Gastrocnemius medialis (tissue), 4 donors: ENCODE measurements around the gene ARL5C.
"Not testable (repeated sequence)": the region's sequence is repeated elsewhere in the genome, so short reads cannot be mapped to it uniquely, and the experiment has no call there.

ENCODE experiments used
- CTCF ChIP-seq, 5 experiments: fragments of 450-650 bp in 3 of 5; fragments of 200-600 bp in 2 of 5; sonication (generic) in 2 of 5; IDR thresholded peaks in 4 of 5; conservative IDR thresholded peaks in 1 of 5; 1 replicate in 4 of 5; 2 replicates in 1 of 5; pipeline ENCODE4 v1.5.1; 2016 to 2019; ENCODE audit warnings: antibody characterized with exemption in 5 of 5, mild to moderate bottlenecking in 3 of 5, moderate library complexity in 3 of 5
- POLR2A ChIP-seq, 2 donors: fragments of 450-650 bp; IDR thresholded peaks; one replicate each; pipeline ENCODE4 v1.6.1; 2017; ENCODE audit warnings: antibody characterized with exemption in 2 of 2, mild to moderate bottlenecking in 2 of 2, moderate library complexity in 2 of 2

GRCh38 chr17:39129544-39129943, 36.4 kb downstream of the ARL5C start:
- TF ChIP-seq CTCF (IDR thresholded peaks at IDR 0.05 in 4 of 5, conservative IDR thresholded peaks at IDR 0.05 in 1 of 5); POLR2A (IDR thresholded peaks at IDR 0.05): not testable (repeated sequence)
